GM12878 (cell line): Measurements from ENCODE around the gene GPR63. TPM values are rescaled to one million over a fixed set of nuclear protein-coding genes. Genes with fewer than 3 reads are reported as not detected.

Experiments used
- ATAC-seq: fragments of 200-7000 bp; cut with Tn5 transposase; 3 replicates; pipeline ENCODE4 v1.9.1; 2020; ENCODE audit warnings: mild to moderate bottlenecking, moderate library complexity
- BruUV-seq: library from RNA; stranded (reverse); fragments of 400-500 nt; replicated peaks from 2 replicates; lab custom pipeline; 2021; lab: Mats Ljungman, UMichigan
- CTCF ChIA-PET: fragments of 300-600 bp; sonication (Branson Sonifier 250); formaldehyde crosslinking; extraction: SDS; loops from one replicate; lab custom pipeline; 2021; ENCODE audit warnings: inconsistent platforms; lab: Yijun Ruan, JAX
- POLR2A ChIA-PET: fragments of 350-600 bp; formaldehyde crosslinking; extraction: SDS; loops from one replicate; lab custom pipeline; 2021; ENCODE audit warnings: inconsistent platforms; lab: Charles Lee
- RAD21 ChIA-PET: fragments of 300-600 bp; sonication (Branson Sonifier 250); formaldehyde crosslinking; loops from one replicate; lab custom pipeline; 2023; ENCODE audit warnings: antibody characterized with exemption; ENCODE audit not compliant: unreplicated experiment; lab: Charles Lee
- SMC1A ChIA-PET: fragments of 300-600 bp; sonication (Branson Sonifier 250); formaldehyde crosslinking; loops from one replicate; lab custom pipeline; 2023; ENCODE audit not compliant: unreplicated experiment, uncharacterized antibody; lab: Charles Lee
- DNase-seq: peaks from one replicate; pipeline ENCODE4 v3.0.0-alpha.2; 2011; ENCODE audit warnings: low read depth, low spot score
- FAIRE-seq: peaks from 3 replicates; lab custom pipeline; 2011; peaks lifted over from hg19 to GRCh38; lab: Jason Lieb, UNC
- H2AFZ ChIP-seq: 2 replicates; pipeline ENCODE4 v1.6.0; 2011; ENCODE audit warnings: low read depth, low read length, control low read depth; ENCODE audit not compliant: control insufficient read depth
- H3K27ac ChIP-seq: 2 replicates; pipeline ENCODE4 v1.5.1; 2011; ENCODE audit warnings: control low read depth; ENCODE audit not compliant: control insufficient read depth, insufficient read depth
- H3K27me3 ChIP-seq, 2 experiments: replicated peaks in 1 of 2; 2 replicates each; pipeline versions ENCODE4 v1.6.0 to v1.6.1; 2011; ENCODE audit warnings: low read length in 1 of 2; ENCODE audit not compliant: control insufficient read depth in 2 of 2, insufficient read depth in 2 of 2
- H3K36me3 ChIP-seq, 2 experiments: 2 replicates each; pipeline ENCODE4 v1.5.1; 2011; ENCODE audit warnings: low read length in 1 of 2; ENCODE audit not compliant: control insufficient read depth in 2 of 2, insufficient read depth in 2 of 2
- H3K4me1 ChIP-seq: 2 replicates; pipeline ENCODE4 v1.6.1; 2011; ENCODE audit warnings: mild to moderate bottlenecking, low read length, moderate library complexity, mixed read lengths; ENCODE audit not compliant: control insufficient read depth, insufficient read depth
- H3K4me2 ChIP-seq: 2 replicates; pipeline ENCODE4 v1.6.0; 2011; ENCODE audit warnings: control low read depth; ENCODE audit not compliant: control insufficient read depth, insufficient read depth
- H3K4me3 ChIP-seq: fragments of 200-600 bp; sonication (generic); 2 replicates; pipeline ENCODE4 v1.5.1; 2016
- H3K79me2 ChIP-seq: 2 replicates; pipeline ENCODE4 v1.6.0; 2011; ENCODE audit warnings: low read length; ENCODE audit not compliant: control insufficient read depth, insufficient read depth
- H3K9ac ChIP-seq: 2 replicates; pipeline ENCODE4 v1.8.0; 2011; ENCODE audit warnings: low read length, control low read depth, mixed read lengths; ENCODE audit not compliant: control insufficient read depth, insufficient read depth
- H3K9me3 ChIP-seq: replicated peaks from 3 replicates; pipeline ENCODE4 v1.5.1; 2011; ENCODE audit warnings: mild to moderate bottlenecking, low read length; ENCODE audit not compliant: control insufficient read depth, insufficient read depth
- H4K20me1 ChIP-seq: 2 replicates; pipeline ENCODE4 v1.6.0; 2011; ENCODE audit not compliant: control insufficient read depth, insufficient read depth
- ATF2 ChIP-seq: IDR thresholded peaks from 2 replicates; pipeline ENCODE4 v1.6.1; 2012; ENCODE audit warnings: low read length, inconsistent platforms
- ETV6 ChIP-seq, 2 experiments: fragments of 450-650 bp in 1 of 2; IDR thresholded peaks in 1 of 2; conservative IDR thresholded peaks in 1 of 2; 2 replicates each; pipeline ENCODE4 v1.6.1; 2014; ENCODE audit warnings: antibody characterized with exemption in 1 of 2, borderline replicate concordance in 1 of 2, low read depth in 1 of 2, mild to moderate bottlenecking in 1 of 2, moderate library complexity in 1 of 2
- PAX5 ChIP-seq: IDR thresholded peaks from 2 replicates; pipeline ENCODE4 v1.6.1; 2011; ENCODE audit warnings: low read depth, low read length, borderline replicate concordance
- PBX3 ChIP-seq: IDR thresholded peaks from 2 replicates; pipeline ENCODE4 v1.6.1; 2011; ENCODE audit warnings: mild to moderate bottlenecking, low read depth, low read length, moderate library complexity; ENCODE audit not compliant: insufficient replicate concordance
- PML ChIP-seq: IDR thresholded peaks from 2 replicates; pipeline ENCODE4 v1.6.1; 2012; ENCODE audit warnings: low read length, inconsistent platforms
- REST ChIP-seq: IDR thresholded peaks from 2 replicates; pipeline ENCODE4 v1.6.1; 2012; ENCODE audit warnings: mild to moderate bottlenecking, low read depth, low read length
- RUNX3 ChIP-seq: IDR thresholded peaks from 2 replicates; pipeline ENCODE4 v1.6.1; 2012; ENCODE audit warnings: low read length, inconsistent platforms
- SREBF2 ChIP-seq: IDR thresholded peaks from 2 replicates; pipeline ENCODE4 v1.6.1; 2012; ENCODE audit warnings: mild to moderate bottlenecking, low read length
- YBX1 ChIP-seq: fragments of 450-650 bp; IDR thresholded peaks from 2 replicates; pipeline ENCODE4 v1.6.1; 2016; ENCODE audit warnings: antibody characterized with exemption
- ZBTB33 ChIP-seq: fragments of 450-650 bp; IDR thresholded peaks from 2 replicates; pipeline ENCODE4 v1.6.1; 2017; ENCODE audit warnings: mild to moderate bottlenecking
- ZSCAN29 ChIP-seq: fragments of 450-650 bp; IDR thresholded peaks from 2 replicates; pipeline ENCODE4 v1.6.1; 2017; ENCODE audit warnings: mild to moderate bottlenecking, moderate library complexity
- WGBS: methylation state at CpG from one replicate; pipeline ENCODE4 v1.1.6; 2016; ENCODE audit warnings: low lambda C conversion rate; ENCODE audit not compliant: insufficient replicate concordance, insufficient coverage; ENCODE audit errors: missing lambda C conversion rate; 5-methylcytosine and 5-hydroxymethylcytosine counted together
- in situ Hi-C: fragments of 300-500 bp; cut with MboI; formaldehyde crosslinking; loops from 9 replicates; pipeline ENCODE4 v1.14.3; 2018; ENCODE audit warnings: mixed read lengths
- intact Hi-C: fragments of 100-400 bp; cut with micrococcal nuclease; formaldehyde crosslinking; loops from one replicate; pipeline ENCODE4 v1.14.2; 2022; ENCODE audit not compliant: unreplicated experiment
- polyA plus RNA-seq, 11 experiments: library from polyadenylated mRNA; depleted of rRNA in 4 of 11; unstranded in 6 of 11; stranded (reverse) in 5 of 11; fragments of >200 nt; fragmentation: Nextera tagmentation in 4 of 11; fragmentation: Illumina TruSeq in 1 of 11; extraction: Ambion mirVana in 4 of 11; extraction: Trizol in 1 of 11; gene quantifications; 1 replicate in 1 of 11; 2 replicates in 10 of 11; pipeline versions ENCODE4 v1.2.1 to v1.2.3, GENCODE V29; 2011 to 2016; ENCODE audit warnings: inconsistent platforms in 2 of 11, missing spikeins in 2 of 11, low read depth in 1 of 11
- total RNA-seq, 4 experiments: library from RNA; depleted of rRNA in 3 of 4; stranded (reverse); fragments of >200 nt in 3 of 4; fragmentation: Illumina TruSeq in 1 of 4; extraction: Trizol in 1 of 4; gene quantifications; 2 replicates each; pipeline versions ENCODE4 v1.2.1 to v1.2.3, GENCODE V29; 2013 to 2021

GPR63 gene
- total and polyA plus RNA-seq, 10 of the 15 experiments (the other 5 are each of a cell fraction or from before 2014, with no cell fraction given) = 1.6 to 6.6 (median 3.5) TPM

- Histone ChIP-seq H3K27me3 (no peaks in the 10 kb centered on the region), H3K4me1 (no peaks in the 10 kb centered on the region)
- DNase-seq = no peak
- TF ChIP-seq SREBF2 (no peak), ETV6 (conservative IDR thresholded peaks at IDR 0.05 in 1 of 2, IDR thresholded peaks at IDR 0.05 in 1 of 2; ENCODE audit: borderline replicate concordance in 1 of 2, low read depth in 1 of 2) (no peak), RUNX3 (no peak), ATF2 (no peak), REST (no peak), YBX1 (no peak), PML (no peak), PAX5 (no peak), ZSCAN29 (no peak), PBX3 (no peak), ZBTB33 (no peak)
- TF ChIP-seq, all 136 proteins: peak for 0
- Histone ChIP-seq H3K36me3 (no peaks in the 10 kb centered on the region; a peak in 1 of 4 replicates), H4K20me1 (no peaks in the 10 kb centered on the region), H3K9ac (no peak overlapping the region), H3K79me2 (no peaks in the 10 kb centered on the region), H2AFZ (no peak overlapping the region), H3K4me2 (no peak overlapping the region), H3K9me3 (no peaks in the 10 kb centered on the region), H3K27ac (no peak overlapping the region), H3K4me3 (no peak overlapping the region)
- BruUV-seq = no TSS peak
- SMC1A ChIA-PET = interaction anchor here (1.0 to 2.8 kb wide), 4 partner anchors 8 to 259 kb away, joined by 3 to 7 read pairs (median 4); no protein-coding TSS in a partner anchor
- intact Hi-C loops (no loop called here), in situ Hi-C loops (no loop called here)
- 50% methylated on average over 1 of the region's 1 CpG for WGBS
- POLR2A ChIA-PET = no interaction called here
- RAD21 ChIA-PET = no interaction called here
- CTCF ChIA-PET = interaction anchor here (2.4 kb wide), 1 partner anchor 10 kb away, joined by 9 read pairs; no protein-coding TSS in a partner anchor
- FAIRE-seq (no peak), ATAC-seq (no peak)
These were observed 49.2 kb upstream of the GPR63 start for GRCh38 chr6:96886519-96886918.
